Epithelial cell of esophagus (primary cell): ENCODE data around the gene WDR89.
"Not testable (repeated sequence)": the region's sequence is repeated elsewhere in the genome, so short reads cannot be mapped to it uniquely, and the experiment has no call there.

Source experiments
- DNase-seq: peaks from one replicate; pipeline ENCODE4 v3.0.0; 2010; ENCODE audit warnings: low read depth
- H3K4me3 ChIP-seq: 2 replicates; pipeline ENCODE4 v1.5.1; 2011; ENCODE audit warnings: mild to moderate bottlenecking, low read length, control low read depth
- CTCF ChIP-seq: IDR thresholded peaks from 2 replicates; pipeline ENCODE4 v1.5.1; 2011; ENCODE audit warnings: low read depth, mild to moderate bottlenecking, low read length, control low read depth, inconsistent platforms; ENCODE audit not compliant: insufficient read depth; ENCODE audit errors: missing control alignments

Gene WDR89

GRCh38 chr14:63642656-63643382 is 1.1 kb upstream of the WDR89 start:
- H3K4me3 ChIP-seq, result peak overlapping the region; percentile 83
- DNase-seq, result peak; percentile 7
- no peak for TF ChIP-seq CTCF

- no peak for TF ChIP-seq CTCF
Measured at GRCh38 chr14:63642229-63642611, 549 bp upstream of the WDR89 start.

GRCh38 chr14:63638493-63638892 is 3.2 kb downstream of the WDR89 start:
- no peak for DNase-seq
- TF ChIP-seq CTCF, result no peak
- no peak overlapping the region for H3K4me3 ChIP-seq

More at GRCh38 chr14:63642229-63642611, 549 bp upstream of the WDR89 start:
- peak overlapping the region; percentile 83 for H3K4me3 ChIP-seq
- peak; percentile 97 for DNase-seq

- not testable (repeated sequence) for H3K4me3 ChIP-seq, DNase-seq
Measured at GRCh38 chr14:63636094-63636635, 5.5 kb downstream of the WDR89 start.

- no peak overlapping the region for H3K4me3 ChIP-seq
- no peak for DNase-seq
- TF ChIP-seq CTCF, result no peak
Measured at GRCh38 chr14:63633801-63634200, 7.9 kb downstream of the WDR89 start.

GRCh38 chr14:63632932-63633514 is 8.6 kb downstream of the WDR89 start:
- peak; percentile 43 for DNase-seq
- peak; percentile 52 for TF ChIP-seq CTCF
- no peak overlapping the region for H3K4me3 ChIP-seq

- H3K4me3 ChIP-seq, result no peak overlapping the region
- no peak for DNase-seq
- no peak for TF ChIP-seq CTCF
Measured at GRCh38 chr14:63624701-63625100, 17.0 kb downstream of the WDR89 start.
